Muscle layer of colon (tissue), 2 donors: ENCODE results near the gene TFAP2C.

Experiments used
- H3K27ac ChIP-seq: one replicate; pipeline ENCODE4 v1.7.0; 2013; ENCODE audit warnings: low read depth, mild to moderate bottlenecking, low read length, moderate library complexity
- H3K27me3 ChIP-seq, 2 donors: one replicate each; pipeline ENCODE4 v1.7.0; 2013; ENCODE audit warnings: low read length in 2 of 2, mild to moderate bottlenecking in 2 of 2; ENCODE audit not compliant: insufficient read depth in 2 of 2, control insufficient read depth in 1 of 2
- H3K36me3 ChIP-seq: one replicate; pipeline ENCODE4 v1.7.0; 2013; ENCODE audit warnings: mild to moderate bottlenecking, low read length; ENCODE audit not compliant: insufficient read depth
- H3K4me1 ChIP-seq: one replicate; pipeline ENCODE4 v1.7.0; 2013; ENCODE audit warnings: mild to moderate bottlenecking, low read length; ENCODE audit not compliant: insufficient read depth
- H3K4me3 ChIP-seq, 2 donors: one replicate each; pipeline ENCODE4 v1.7.0; 2013; ENCODE audit warnings: low read length in 2 of 2, low read depth in 1 of 2, mild to moderate bottlenecking in 1 of 2, moderate library complexity in 1 of 2
- H3K9ac ChIP-seq: one replicate; pipeline ENCODE4 v1.7.0; 2013; ENCODE audit warnings: low read length
- H3K9me3 ChIP-seq: one replicate; pipeline ENCODE4 v1.7.0; 2013; ENCODE audit warnings: mild to moderate bottlenecking, low read length
- donor health status: abdominal sarcoma.
- donor health status: Adenocarcinoma of cecum.

Gene TFAP2C

DNA sequence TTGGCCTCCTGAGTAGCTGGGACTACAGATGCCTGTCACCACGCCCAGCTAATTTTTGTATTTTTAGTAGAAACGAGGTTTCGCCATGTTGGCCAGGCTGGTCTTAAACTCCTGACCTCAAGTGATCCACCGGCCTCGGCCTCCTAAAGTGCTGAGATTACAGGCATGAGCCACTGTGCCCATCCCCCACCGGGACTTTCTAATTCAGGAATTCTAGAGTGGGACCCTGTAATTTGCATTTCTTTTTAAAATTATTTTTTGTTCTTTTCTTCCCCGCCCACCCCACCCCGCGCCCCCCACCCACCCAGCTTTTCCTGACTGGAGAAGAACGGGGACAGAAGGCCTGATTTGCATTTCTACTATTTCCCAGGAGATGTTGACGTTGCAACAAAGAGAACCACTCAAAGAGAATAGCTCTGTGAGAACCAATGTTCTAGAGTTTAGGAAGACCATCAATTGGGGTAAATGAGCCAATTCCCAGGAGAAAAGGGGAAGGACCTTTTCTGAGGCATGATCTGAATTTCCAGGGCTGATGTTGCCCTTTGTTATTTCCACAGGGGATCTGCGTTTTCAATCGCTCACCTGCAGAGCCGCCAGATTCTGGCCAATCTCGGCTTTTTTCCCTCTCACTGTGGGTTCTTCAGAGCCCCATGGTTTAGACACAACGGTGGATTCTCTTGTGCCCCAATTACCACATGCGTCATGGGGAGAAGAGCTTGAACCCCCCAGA lies 33.2 kb upstream of the TFAP2C start:
- no peak overlapping the region for H3K4me3 ChIP-seq
- no peaks in the 10 kb centered on the region for H3K36me3 ChIP-seq
- H3K4me1 ChIP-seq = no peaks in the 10 kb centered on the region
- H3K27ac ChIP-seq = no peak overlapping the region
- H3K27me3 ChIP-seq = no peaks in the 10 kb centered on the region
- H3K9me3 ChIP-seq = no peaks in the 10 kb centered on the region
- no peak overlapping the region for H3K9ac ChIP-seq

DNA sequence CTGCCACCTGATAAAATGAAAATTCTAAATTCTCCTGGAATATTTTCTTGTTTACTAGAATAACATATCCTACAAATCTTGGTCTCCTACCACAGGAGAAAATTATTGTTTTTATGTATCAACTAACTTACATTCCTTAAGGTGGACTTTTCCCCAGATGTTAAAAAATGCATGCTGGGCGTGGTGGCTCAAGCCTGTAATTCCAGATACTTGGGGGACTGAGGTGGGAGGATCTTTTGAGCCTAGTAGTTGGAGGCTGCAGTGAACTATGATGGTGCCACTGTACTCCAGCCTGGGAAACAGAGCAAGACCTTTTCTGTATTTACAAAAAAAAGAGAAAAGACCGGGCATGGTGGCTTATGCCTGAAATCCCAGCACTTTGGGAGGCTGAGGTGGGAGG lies 27.9 kb upstream of the TFAP2C start:
- no peaks in the 10 kb centered on the region for H3K4me1 ChIP-seq
- H3K9ac ChIP-seq = no peak overlapping the region
- H3K36me3 ChIP-seq = no peaks in the 10 kb centered on the region
- H3K9me3 ChIP-seq = no peaks in the 10 kb centered on the region
- H3K27ac ChIP-seq = no peak overlapping the region
- H3K4me3 ChIP-seq = no peak overlapping the region
- H3K27me3 ChIP-seq = no peaks in the 10 kb centered on the region

DNA sequence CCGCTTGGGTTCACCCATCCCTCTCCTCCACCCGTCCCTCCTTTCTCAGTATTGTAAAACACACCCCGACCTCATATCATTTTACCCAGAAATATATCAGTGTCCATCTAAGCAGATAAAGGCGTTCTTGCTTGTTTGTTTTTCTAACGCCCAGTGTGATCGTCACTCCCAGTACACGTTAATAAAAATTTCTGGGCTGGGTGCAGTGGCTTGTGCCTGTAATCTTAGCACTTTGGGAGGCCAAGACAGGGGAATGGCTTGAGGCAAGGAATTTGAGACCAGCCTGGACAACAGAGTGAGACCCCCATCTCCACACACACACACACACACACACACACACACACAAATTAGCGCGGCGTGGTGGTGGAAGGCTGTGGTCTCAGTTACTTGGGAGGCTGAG lies 24.4 kb upstream of the TFAP2C start:
- Histone ChIP-seq H3K27me3 (no peaks in the 10 kb centered on the region), H3K4me1 (no peaks in the 10 kb centered on the region), H3K4me3 (no peak overlapping the region), H3K36me3 (no peaks in the 10 kb centered on the region), H3K9me3 (no peaks in the 10 kb centered on the region), H3K27ac (no peak overlapping the region), H3K9ac (no peak overlapping the region)

DNA sequence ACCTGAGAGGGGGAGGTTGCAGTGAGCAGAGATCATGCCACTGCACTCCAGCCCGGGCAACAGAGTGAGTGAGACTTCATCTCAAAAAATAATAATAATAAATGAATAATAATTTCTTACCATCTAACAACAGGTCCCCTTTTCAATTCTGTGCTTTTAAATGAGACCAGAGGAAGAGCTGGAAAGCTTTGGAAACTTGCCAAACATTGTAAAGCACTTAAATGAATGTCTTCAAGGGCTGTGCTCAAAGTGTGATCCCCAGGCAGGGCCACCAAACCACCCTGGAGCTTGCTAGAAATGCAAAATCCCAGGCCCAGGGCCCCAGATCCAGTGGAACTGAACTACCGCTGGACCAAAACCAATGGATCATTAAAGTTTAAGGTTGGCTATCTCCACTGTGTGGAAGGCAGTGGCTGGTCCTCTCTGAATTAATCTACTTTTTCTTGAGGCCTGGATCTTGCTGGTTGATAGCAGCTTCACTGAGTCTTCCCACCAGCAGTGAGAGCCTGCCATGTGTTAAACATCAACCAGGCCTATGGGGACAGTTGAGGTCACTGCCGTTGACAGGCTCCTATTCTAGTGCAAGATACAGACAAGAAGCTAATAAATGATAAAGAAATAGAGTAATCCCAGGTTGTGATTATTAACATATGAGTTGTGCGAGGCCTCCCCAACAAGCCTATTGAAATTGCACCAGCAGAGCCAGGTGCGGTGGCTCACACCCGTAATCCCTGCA lies 23.7 kb upstream of the TFAP2C start:
- Histone ChIP-seq H3K36me3 (no peaks in the 10 kb centered on the region), H3K4me1 (no peaks in the 10 kb centered on the region)

DNA sequence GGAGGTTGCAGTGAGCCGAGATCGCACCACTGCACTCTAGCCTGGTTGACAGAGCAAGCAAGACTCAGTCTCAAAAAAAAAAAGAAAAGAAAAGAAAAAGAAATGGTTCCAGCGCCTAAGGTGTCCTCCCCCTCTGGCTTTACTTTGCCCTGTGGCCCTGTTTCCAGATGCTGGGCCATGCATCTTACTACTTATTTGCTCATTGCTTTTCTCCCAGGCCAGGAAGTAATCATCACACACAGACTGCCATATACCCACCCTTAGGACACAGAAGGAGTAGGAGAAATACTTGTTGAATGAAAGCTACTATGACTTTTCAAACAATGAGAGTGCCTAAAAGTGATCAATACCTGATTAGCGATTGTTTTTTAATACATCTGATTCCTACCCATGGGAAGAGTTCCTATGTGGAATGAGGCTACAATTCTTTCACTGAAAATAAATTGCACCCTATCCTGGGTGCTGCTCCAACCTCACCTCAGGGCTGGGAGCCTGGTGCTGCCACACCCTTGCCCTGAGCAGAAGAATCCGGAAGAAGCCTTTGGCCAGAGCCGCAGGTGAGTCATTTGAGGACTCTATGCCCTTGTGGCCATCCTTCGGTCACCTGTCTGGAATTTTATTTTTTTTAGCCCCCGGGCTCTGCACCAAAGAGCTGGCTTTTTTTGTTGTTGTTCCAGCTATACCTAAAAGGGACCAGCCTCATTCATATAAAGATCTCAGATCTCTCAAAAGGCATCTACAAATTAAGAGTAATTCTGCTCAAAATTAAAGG lies 22.7 kb upstream of the TFAP2C start:
- no peak overlapping the region for H3K27ac ChIP-seq
- no peaks in the 10 kb centered on the region for H3K4me1 ChIP-seq

More for the DNA sequence above, 23.7 kb upstream of the TFAP2C start:
- Histone ChIP-seq H3K9ac (no peak overlapping the region), H3K27ac (no peak overlapping the region), H3K4me3 (no peak overlapping the region), H3K27me3 (no peaks in the 10 kb centered on the region), H3K9me3 (no peaks in the 10 kb centered on the region)

DNA sequence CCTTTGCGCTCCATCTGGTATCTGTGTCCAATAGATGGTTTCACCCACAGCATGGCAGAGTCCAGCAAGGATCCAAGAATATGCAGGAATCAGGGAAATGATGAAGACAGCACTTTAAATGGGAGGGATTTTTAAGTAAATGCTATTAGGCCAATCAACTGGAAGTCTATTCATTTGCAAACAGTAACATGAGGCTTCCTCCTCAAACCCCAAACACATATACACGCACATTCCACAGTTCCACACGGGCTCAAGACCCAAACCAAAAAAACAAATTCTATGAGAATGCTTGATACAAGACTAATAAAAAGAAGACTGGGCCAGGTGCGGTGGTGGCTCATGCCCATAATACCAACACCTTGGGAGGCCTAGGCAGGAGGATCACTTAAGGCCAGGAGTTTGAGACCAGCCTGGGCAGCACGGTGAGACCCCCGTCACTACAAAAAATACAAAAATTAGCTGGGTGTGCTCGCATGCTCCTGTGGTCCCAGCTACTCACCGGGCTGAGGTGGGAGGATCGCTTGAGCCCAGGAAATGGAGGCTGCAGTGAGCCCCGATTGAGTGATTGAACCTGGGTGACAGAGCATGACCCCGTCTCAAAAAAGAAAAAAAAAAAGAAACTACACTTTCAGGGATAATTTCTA lies 21.9 kb upstream of the TFAP2C start:
- no peaks in the 10 kb centered on the region for H3K9me3 ChIP-seq
- H3K27ac ChIP-seq = no peak overlapping the region
- no peak overlapping the region for H3K4me3 ChIP-seq
- no peaks in the 10 kb centered on the region for H3K27me3 ChIP-seq
- no peaks in the 10 kb centered on the region for H3K36me3 ChIP-seq
- H3K4me1 ChIP-seq = no peaks in the 10 kb centered on the region
- no peak overlapping the region for H3K9ac ChIP-seq

More for the DNA sequence above, 22.7 kb upstream of the TFAP2C start:
- no peak overlapping the region for H3K9ac ChIP-seq
- H3K36me3 ChIP-seq = no peaks in the 10 kb centered on the region
- no peaks in the 10 kb centered on the region for H3K9me3 ChIP-seq
- no peaks in the 10 kb centered on the region for H3K27me3 ChIP-seq
- no peak overlapping the region for H3K4me3 ChIP-seq

DNA sequence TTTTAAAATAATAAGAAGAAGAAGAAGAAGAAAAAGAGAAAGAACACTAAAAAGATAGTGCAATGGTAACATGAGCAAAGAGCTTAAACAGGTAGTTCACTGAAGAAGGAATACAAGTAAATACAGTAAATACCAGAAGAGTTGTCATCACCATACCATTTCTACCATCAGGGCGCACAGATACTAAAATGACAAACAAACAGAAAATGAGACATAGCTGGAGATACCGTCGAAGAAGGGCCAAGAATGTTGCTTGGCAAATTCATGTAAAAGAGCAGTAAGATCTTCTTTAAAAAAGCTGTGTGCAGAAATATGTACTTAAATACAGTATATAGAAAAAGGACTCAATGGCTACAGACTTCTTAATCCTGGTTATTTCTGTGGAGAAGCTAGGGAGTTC lies 20.7 kb upstream of the TFAP2C start:
- no peak overlapping the region for H3K27ac ChIP-seq
- H3K27me3 ChIP-seq = no peaks in the 10 kb centered on the region
- no peak overlapping the region for H3K9ac ChIP-seq
- H3K36me3 ChIP-seq = no peaks in the 10 kb centered on the region
- H3K9me3 ChIP-seq = no peaks in the 10 kb centered on the region
- no peak overlapping the region for H3K4me3 ChIP-seq
- H3K4me1 ChIP-seq = no peaks in the 10 kb centered on the region

DNA sequence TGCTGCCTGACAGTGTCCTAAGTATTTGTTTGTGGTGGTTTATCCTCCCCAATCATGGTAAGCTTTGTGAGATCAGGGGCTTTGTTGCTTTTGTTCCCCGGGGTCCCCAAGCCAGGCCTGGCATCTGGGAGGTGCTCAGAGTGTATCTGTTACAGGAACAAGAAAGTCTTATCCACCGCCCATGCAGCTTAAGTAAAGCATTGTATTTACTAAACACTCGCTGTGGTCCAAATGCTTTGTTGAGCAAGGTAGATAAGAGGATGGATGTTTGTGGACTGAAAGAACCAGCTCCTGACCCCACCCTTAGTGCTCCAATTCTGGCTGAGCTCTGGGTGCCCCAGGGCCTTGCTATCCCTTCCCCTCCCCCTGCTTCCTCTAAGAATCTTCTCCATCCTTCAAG lies 19.8 kb upstream of the TFAP2C start:
- Histone ChIP-seq H3K9me3 (no peaks in the 10 kb centered on the region), H3K4me3 (no peak overlapping the region), H3K36me3 (no peaks in the 10 kb centered on the region), H3K27me3 (no peaks in the 10 kb centered on the region), H3K4me1 (no peaks in the 10 kb centered on the region), H3K9ac (no peak overlapping the region), H3K27ac (no peak overlapping the region)

DNA sequence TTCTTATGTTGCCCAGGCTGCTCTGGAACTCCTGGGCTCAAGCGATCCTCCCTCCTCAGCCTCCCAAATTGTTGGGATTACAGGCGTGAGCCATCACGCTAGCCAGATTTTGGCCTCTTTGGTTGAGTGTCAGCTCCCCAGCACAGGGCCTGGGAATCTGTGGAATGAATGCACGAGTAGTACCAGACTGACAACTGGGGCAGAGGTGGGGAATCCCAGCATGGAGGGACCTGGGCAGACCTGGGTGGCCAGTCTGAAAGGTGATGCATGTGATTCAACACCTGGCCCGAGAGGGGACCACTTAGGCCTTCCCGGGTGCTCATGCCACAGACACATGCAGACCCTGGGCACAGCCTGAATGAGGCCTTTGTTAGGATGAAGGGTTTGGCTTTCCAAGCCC lies 19.0 kb upstream of the TFAP2C start:
- Histone ChIP-seq H3K36me3 (no peaks in the 10 kb centered on the region), H3K4me1 (no peaks in the 10 kb centered on the region), H3K9ac (no peak overlapping the region), H3K27ac (no peak overlapping the region), H3K4me3 (no peak overlapping the region), H3K27me3 (no peaks in the 10 kb centered on the region), H3K9me3 (no peaks in the 10 kb centered on the region)

DNA sequence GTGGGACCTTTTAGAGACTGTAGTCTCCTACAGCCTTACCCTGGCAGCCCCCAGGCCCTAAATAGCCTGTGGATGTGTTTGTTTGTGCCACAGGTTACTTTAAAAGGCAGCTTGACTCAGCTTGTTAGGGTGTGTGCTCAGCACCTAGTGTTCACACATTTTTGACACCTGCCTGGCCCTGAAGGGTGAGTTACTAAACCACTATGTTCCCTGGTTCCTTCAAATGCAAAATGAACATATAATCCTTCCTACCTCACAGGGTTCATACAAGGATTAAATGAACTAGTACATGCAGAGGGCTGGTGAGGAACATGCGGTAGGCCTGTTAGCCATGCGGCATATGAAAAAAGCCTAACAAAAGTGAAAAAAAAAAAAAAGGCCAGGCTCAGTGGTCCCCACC lies 14.9 kb upstream of the TFAP2C start:
- no peak overlapping the region for H3K4me3 ChIP-seq
- H3K27me3 ChIP-seq = no peaks in the 10 kb centered on the region
- no peaks in the 10 kb centered on the region for H3K36me3 ChIP-seq
- no peak overlapping the region for H3K27ac ChIP-seq
- no peaks in the 10 kb centered on the region for H3K4me1 ChIP-seq
- H3K9me3 ChIP-seq = no peaks in the 10 kb centered on the region
- no peak overlapping the region for H3K9ac ChIP-seq

DNA sequence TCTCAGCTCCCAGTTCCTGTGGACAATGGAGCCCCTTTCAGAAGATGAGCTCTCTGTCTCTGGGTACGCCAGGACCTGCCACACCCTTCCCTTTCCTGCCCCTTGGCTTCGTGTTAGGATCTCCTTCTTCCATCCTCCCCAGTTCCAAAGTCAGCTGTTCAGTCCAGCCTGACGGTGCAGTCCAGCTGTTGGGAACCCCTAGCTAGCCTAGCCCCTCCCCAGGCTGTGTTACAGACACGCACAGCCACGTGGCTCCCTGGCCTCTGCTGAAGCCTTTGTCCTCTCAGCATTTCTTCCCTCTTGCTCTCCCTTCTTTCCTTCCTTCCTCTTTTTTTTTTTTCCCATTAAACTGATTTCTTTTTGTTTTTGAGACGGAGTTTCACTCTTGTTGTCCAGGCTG lies 12.4 kb upstream of the TFAP2C start:
- Histone ChIP-seq H3K36me3 (no peaks in the 10 kb centered on the region), H3K27me3 (no peaks in the 10 kb centered on the region), H3K4me3 (no peak overlapping the region), H3K9me3 (no peaks in the 10 kb centered on the region), H3K4me1 (no peaks in the 10 kb centered on the region), H3K27ac (no peak overlapping the region), H3K9ac (no peak overlapping the region)
